Spleen (tissue), 7 donors: Measurements from ENCODE around the gene KAT5.

Experiments
- POLR2A ChIP-seq, 3 donors: fragments of 450-650 bp; IDR thresholded peaks; one replicate each; pipeline ENCODE4 v1.5.1; 2017; ENCODE audit warnings: antibody characterized with exemption in 3 of 3, mild to moderate bottlenecking in 1 of 3
- POLR2AphosphoS5 ChIP-seq, 3 donors: sonication (generic); formaldehyde crosslinking; IDR thresholded peaks; one replicate each; pipeline ENCODE4 v1.5.1; 2017; ENCODE audit warnings: antibody characterized with exemption in 3 of 3
- TF ChIP-seq, protein P1 (sequence below), 11 experiments: fragments of 200-600 bp in 7 of 11; fragments of 450-650 bp in 4 of 11; sonication (generic) in 4 of 11; IDR thresholded peaks in 8 of 11; conservative IDR thresholded peaks in 3 of 11; 1 replicate in 7 of 11; 2 replicates in 4 of 11; pipeline versions ENCODE4 v1.4.0 to v1.8.0; 2016 to 2021; ENCODE audit warnings: antibody characterized with exemption in 11 of 11, inconsistent platforms in 4 of 11, mild to moderate bottlenecking in 1 of 11
- donor health status: DM: no; HTN: no; CAD: no; lungs with moderate emphysema.
- donor health status: DM: no; HTN: no; CAD: no.
- donor health status: DM: no; HTN: no; CAD: no.

DNA sequence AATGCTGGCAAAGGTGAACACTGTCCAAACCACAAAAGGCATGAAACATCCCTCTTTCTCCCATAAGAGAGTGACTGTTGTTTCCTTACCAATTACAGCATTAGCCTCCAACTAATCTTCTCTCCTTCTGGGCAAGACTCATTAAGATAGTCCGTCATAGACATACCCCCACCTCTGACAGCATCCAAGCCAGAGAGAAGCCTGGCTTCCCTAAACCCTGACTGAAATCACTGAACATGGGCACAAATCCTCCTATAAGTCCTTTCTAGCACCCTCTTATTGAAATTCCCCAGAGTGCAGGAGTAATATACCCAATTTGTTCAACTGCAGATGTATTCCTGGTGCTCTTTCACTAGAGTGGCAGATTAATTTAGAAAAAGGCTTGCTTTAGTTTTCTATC is 10.2 kb downstream of the KAT5 start:
- TF ChIP-seq, protein P1, sequence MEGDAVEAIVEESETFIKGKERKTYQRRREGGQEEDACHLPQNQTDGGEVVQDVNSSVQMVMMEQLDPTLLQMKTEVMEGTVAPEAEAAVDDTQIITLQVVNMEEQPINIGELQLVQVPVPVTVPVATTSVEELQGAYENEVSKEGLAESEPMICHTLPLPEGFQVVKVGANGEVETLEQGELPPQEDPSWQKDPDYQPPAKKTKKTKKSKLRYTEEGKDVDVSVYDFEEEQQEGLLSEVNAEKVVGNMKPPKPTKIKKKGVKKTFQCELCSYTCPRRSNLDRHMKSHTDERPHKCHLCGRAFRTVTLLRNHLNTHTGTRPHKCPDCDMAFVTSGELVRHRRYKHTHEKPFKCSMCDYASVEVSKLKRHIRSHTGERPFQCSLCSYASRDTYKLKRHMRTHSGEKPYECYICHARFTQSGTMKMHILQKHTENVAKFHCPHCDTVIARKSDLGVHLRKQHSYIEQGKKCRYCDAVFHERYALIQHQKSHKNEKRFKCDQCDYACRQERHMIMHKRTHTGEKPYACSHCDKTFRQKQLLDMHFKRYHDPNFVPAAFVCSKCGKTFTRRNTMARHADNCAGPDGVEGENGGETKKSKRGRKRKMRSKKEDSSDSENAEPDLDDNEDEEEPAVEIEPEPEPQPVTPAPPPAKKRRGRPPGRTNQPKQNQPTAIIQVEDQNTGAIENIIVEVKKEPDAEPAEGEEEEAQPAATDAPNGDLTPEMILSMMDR (IDR thresholded peaks at IDR 0.05 in 8 of 11, conservative IDR thresholded peaks at IDR 0.05 in 3 of 11), result no peak
- TF ChIP-seq POLR2AphosphoS5 (IDR thresholded peaks at IDR 0.05), result no peak
- TF ChIP-seq POLR2A (IDR thresholded peaks at IDR 0.05), result no peak
